ENCODE results near the gene KPNB1. TPM values are rescaled to one million over a fixed set of nuclear protein-coding genes. Genes with fewer than 3 reads are reported as not detected.

The KPNB1 gene
- total RNA-seq, 2 experiments from 2014 or later = 232 to 453 TPM

DNA sequence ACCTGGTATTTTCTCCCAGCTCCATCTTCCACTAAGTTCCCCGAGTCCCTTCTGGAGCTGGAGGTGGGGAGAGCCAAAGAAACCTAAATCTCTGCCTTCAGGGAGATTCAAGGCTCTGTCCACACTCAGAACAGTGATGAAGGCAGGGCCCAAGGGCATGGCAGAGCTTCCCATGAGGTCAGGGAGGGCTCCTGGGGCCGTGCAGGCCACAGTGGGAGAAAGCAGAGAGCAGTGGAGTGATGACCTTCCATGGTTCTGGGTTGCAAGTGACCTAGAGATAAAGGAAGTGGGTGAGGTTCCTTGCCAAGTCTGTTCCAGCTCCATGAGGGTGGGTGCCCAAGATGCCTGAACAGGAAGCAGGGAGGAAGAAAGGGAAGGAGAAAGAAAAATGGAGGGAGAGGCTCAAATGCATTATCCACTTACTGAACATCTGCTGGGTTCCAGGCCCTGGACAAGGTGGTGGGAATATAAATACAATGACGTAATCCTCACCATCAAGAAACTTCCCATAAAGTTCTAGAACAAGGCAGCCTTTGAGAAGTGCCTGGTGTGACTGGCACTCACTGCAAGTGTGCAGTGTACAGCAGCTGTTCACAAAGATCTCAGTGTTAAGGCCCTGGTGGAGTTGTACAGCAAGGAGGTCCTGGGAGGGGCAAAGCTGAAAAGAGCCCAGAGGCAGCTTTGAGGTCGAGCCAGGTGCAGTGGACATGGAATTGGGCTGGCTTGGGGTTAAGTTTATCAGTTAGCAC lies 57.5 kb downstream of the KPNB1 start:
- BruUV-seq (replicated peaks) = no TSS peak
- no peaks in the 10 kb centered on the region for H3K79me2 ChIP-seq (ENCODE audit: insufficient read depth, low read depth, low read length)
- intact Hi-C loops (cut with micrococcal nuclease; ENCODE audit: unreplicated experiment) = no loop called here
- H3K4me3 ChIP-seq (ENCODE audit: low read depth, low read length, poor library complexity, severe bottlenecking) = no peak overlapping the region
- H3K9me3 ChIP-seq (ENCODE audit: low read length) = no peaks in the 10 kb centered on the region
- ChIA-PET POLR2A (no interaction called here), CTCF (ENCODE audit: unreplicated experiment) (interaction anchor here (0.6 kb wide), 1 partner anchor 21 kb away, joined by 3 read pairs; no protein-coding TSS in a partner anchor)
- peaks cover 34% of the 10 kb centered on the region for H3K4me1 ChIP-seq (ENCODE audit: insufficient read depth, low read length, poor library complexity, severe bottlenecking)
- TF ChIP-seq EZH2phosphoT487 (IDR thresholded peaks at IDR 0.05; ENCODE audit: borderline replicate concordance, low read depth, low read length) = no peak
- TF ChIP-seq, protein P1, sequence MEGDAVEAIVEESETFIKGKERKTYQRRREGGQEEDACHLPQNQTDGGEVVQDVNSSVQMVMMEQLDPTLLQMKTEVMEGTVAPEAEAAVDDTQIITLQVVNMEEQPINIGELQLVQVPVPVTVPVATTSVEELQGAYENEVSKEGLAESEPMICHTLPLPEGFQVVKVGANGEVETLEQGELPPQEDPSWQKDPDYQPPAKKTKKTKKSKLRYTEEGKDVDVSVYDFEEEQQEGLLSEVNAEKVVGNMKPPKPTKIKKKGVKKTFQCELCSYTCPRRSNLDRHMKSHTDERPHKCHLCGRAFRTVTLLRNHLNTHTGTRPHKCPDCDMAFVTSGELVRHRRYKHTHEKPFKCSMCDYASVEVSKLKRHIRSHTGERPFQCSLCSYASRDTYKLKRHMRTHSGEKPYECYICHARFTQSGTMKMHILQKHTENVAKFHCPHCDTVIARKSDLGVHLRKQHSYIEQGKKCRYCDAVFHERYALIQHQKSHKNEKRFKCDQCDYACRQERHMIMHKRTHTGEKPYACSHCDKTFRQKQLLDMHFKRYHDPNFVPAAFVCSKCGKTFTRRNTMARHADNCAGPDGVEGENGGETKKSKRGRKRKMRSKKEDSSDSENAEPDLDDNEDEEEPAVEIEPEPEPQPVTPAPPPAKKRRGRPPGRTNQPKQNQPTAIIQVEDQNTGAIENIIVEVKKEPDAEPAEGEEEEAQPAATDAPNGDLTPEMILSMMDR (conservative IDR thresholded peaks at IDR 0.05; ENCODE audit: low read length) = no peak
- no peaks in the 10 kb centered on the region for H3K9me2 ChIP-seq (ENCODE audit: insufficient read depth, low read length)
- no peaks in the 10 kb centered on the region for H3K36me3 ChIP-seq (ENCODE audit: insufficient read depth, low read length)
- no peak overlapping the region for H3K4me2 ChIP-seq (ENCODE audit: low read length)
- H3K27ac ChIP-seq (ENCODE audit: low read depth, low read length, poor library complexity, severe bottlenecking) = no peak overlapping the region
- no peak overlapping the region for H2AFZ ChIP-seq (ENCODE audit: low read length)
- no peak for DNase-seq (ENCODE audit: low spot score)
- H4K20me1 ChIP-seq (ENCODE audit: insufficient read depth, low read length) = no peaks in the 10 kb centered on the region

DNA sequence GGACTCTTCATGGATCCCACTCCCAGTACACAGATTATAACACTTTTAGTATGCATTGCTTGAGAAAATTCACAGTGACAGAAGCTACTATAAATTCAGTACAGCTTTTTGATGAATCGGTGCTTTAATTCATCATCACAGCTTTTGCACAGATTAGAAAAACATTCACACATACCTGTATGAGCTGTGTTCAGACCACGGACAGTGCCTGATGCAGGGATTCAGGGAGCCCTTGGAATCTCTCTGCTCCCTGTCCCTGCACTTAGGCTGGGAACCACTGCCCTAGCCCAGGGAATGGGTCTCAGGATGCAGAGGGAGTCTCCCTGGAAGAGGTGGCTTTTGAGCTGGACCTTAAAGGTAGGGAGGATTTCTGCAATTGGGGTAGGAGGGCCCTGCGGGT lies 58.2 kb downstream of the KPNB1 start:
- Histone ChIP-seq H2AFZ (ENCODE audit: low read length) (no peak overlapping the region), H3K36me3 (ENCODE audit: insufficient read depth, low read length) (no peaks in the 10 kb centered on the region), H3K9me3 (ENCODE audit: low read length) (no peaks in the 10 kb centered on the region), H3K4me2 (ENCODE audit: low read length) (no peak overlapping the region), H4K20me1 (ENCODE audit: insufficient read depth, low read length) (no peaks in the 10 kb centered on the region), H3K9me2 (ENCODE audit: insufficient read depth, low read length) (no peaks in the 10 kb centered on the region), H3K4me3 (ENCODE audit: low read depth, low read length, poor library complexity, severe bottlenecking) (no peak overlapping the region), H3K27ac (ENCODE audit: low read depth, low read length, poor library complexity, severe bottlenecking) (no peak overlapping the region), H3K79me2 (ENCODE audit: insufficient read depth, low read depth, low read length) (no peaks in the 10 kb centered on the region), H3K4me1 (ENCODE audit: insufficient read depth, low read length, poor library complexity, severe bottlenecking) (peaks cover 31% of the 10 kb centered on the region)
- TF ChIP-seq EZH2phosphoT487 (IDR thresholded peaks at IDR 0.05; ENCODE audit: borderline replicate concordance, low read depth, low read length) = no peak
- TF ChIP-seq, protein P1 (conservative IDR thresholded peaks at IDR 0.05; ENCODE audit: low read length) = no peak
- ChIA-PET CTCF (ENCODE audit: unreplicated experiment) (no interaction called here), POLR2A (no interaction called here)
- BruUV-seq (replicated peaks) = no TSS peak
- intact Hi-C loops (cut with micrococcal nuclease; ENCODE audit: unreplicated experiment) = no loop called here
- no peak for DNase-seq (ENCODE audit: low spot score)

DNA sequence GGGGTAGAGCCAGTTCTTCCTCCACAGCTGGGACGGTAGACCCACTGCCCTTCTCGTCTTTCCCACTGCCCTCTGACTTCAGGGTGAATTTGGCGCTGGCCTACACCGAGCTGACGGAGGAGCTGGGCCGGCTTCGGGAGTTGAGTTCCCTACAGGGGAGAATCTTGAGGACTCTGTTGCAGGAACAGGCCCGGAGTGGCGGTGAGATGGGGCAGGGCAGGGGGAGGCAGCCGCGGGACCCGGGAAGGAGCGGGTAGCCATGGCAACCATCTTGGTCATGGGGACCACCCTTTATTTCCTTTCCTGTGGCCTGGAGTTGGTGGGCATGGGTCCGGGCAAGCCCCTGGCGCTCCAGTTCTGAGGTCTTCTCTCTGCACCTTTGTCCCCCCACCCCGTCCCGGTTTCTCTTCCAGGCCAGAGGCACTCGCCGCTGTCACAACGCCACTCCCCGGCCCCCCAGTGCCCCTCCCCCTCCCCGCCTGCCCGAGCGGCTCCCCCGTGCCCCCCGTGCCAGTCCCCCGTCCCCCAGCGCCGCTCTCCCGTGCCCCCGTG lies 58.7 kb downstream of the KPNB1 start:
- Histone ChIP-seq H3K4me1 (ENCODE audit: insufficient read depth, low read length, poor library complexity, severe bottlenecking) (peaks cover 26% of the 10 kb centered on the region), H3K36me3 (ENCODE audit: insufficient read depth, low read length) (no peaks in the 10 kb centered on the region), H3K9me2 (ENCODE audit: insufficient read depth, low read length) (no peaks in the 10 kb centered on the region), H3K4me2 (ENCODE audit: low read length) (no peak overlapping the region), H3K79me2 (ENCODE audit: insufficient read depth, low read depth, low read length) (no peaks in the 10 kb centered on the region), H2AFZ (ENCODE audit: low read length) (no peak overlapping the region), H3K27ac (ENCODE audit: low read depth, low read length, poor library complexity, severe bottlenecking) (no peak overlapping the region), H3K4me3 (ENCODE audit: low read depth, low read length, poor library complexity, severe bottlenecking) (no peak overlapping the region), H4K20me1 (ENCODE audit: insufficient read depth, low read length) (no peaks in the 10 kb centered on the region), H3K9me3 (ENCODE audit: low read length) (no peaks in the 10 kb centered on the region)
- intact Hi-C loops (cut with micrococcal nuclease; ENCODE audit: unreplicated experiment) = no loop called here
- POLR2A ChIA-PET = no interaction called here
- no TSS peak for BruUV-seq (replicated peaks)
- TF ChIP-seq, protein P1 (conservative IDR thresholded peaks at IDR 0.05; ENCODE audit: low read length) = no peak
- TF ChIP-seq EZH2phosphoT487 (IDR thresholded peaks at IDR 0.05; ENCODE audit: borderline replicate concordance, low read depth, low read length) = no peak
- DNase-seq (ENCODE audit: low spot score) = no peak
- CTCF ChIA-PET (ENCODE audit: unreplicated experiment) = no interaction called here
